Progenitor cell of endocrine pancreas (in vitro differentiated cells): Measurements from ENCODE around the gene CD247. TPM values are rescaled to one million over a fixed set of nuclear protein-coding genes. Genes with fewer than 3 reads are reported as not detected.
"Not testable (repeated sequence)": the region's sequence is repeated elsewhere in the genome, so short reads cannot be mapped to it uniquely, and the experiment has no call there.

Source experiments
- DNase-seq: peaks from one replicate; pipeline ENCODE4 v3.0.0; 2021; ENCODE audit warnings: low spot score; ENCODE audit not compliant: unreplicated experiment
- H3K27ac Mint-ChIP-seq: 2 replicates; pipeline ENCODE4 v1.8.0; 2021; ENCODE audit warnings: mild to moderate bottlenecking, moderate library complexity, mixed read lengths
- H3K27me3 Mint-ChIP-seq: 2 replicates; pipeline ENCODE4 v1.8.0; 2021; ENCODE audit warnings: mixed read lengths
- H3K36me3 Mint-ChIP-seq: 2 replicates; pipeline ENCODE4 v1.8.0; 2022; ENCODE audit warnings: mixed read lengths; ENCODE audit not compliant: insufficient read depth
- H3K4me1 Mint-ChIP-seq: 2 replicates; pipeline ENCODE4 v1.8.0; 2021; ENCODE audit warnings: low read depth, mixed read lengths
- H3K4me3 Mint-ChIP-seq: 2 replicates; pipeline ENCODE4 v1.8.0; 2021; ENCODE audit warnings: low read depth, mild to moderate bottlenecking, moderate library complexity, mixed read lengths
- H3K9me3 Mint-ChIP-seq: 2 replicates; pipeline ENCODE4 v1.8.0; 2021; ENCODE audit warnings: low read depth, mixed read lengths
- total RNA-seq: library from RNA; stranded (reverse); gene quantifications from 2 replicates; pipeline ENCODE4 v1.2.1, GENCODE V29; 2021
- TF ChIP-seq, protein P1 (sequence below): fragments of 200-600 bp; sonication (generic); IDR thresholded peaks from one replicate; pipeline ENCODE4 v1.5.0; 2021; ENCODE audit warnings: antibody characterized with exemption, mild to moderate bottlenecking; ENCODE audit not compliant: unreplicated experiment

CD247 gene
- total RNA-seq, 1 donor from 2014 or later = not detected

DNA sequence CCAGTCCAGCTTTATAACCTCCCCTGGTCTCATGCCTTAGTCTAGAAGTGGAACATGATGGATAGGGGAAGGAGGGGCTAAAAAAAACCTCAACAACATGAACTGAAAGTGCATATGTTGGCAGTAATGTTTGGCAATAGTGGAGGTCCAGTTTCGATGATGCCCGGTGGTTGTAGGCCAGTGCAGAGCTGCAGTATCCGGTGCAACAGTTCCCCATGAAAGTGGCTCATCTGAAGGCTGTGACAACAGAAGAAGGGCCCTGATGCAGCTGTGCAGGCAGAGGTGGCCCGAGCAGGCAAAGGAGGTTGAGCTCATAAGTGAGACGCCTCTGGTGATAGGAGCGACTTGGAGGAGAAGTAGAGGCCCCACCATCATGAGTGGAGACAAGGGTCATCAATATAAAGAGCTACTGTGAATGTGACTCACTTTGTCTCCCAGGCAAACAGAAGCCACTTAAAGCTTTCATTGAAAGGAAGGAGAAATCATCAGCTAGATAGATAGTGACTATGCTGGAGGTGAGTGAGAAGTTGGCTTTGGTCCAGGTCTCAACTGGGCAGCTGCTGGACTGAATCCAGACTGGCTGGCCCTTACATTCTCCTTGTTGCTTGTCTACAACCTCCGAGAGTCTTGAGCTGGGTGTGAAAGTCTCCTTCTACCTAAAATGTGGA lies 45.4 kb upstream of the CD247 start:
- no peak for DNase-seq
- TF ChIP-seq, protein P1, sequence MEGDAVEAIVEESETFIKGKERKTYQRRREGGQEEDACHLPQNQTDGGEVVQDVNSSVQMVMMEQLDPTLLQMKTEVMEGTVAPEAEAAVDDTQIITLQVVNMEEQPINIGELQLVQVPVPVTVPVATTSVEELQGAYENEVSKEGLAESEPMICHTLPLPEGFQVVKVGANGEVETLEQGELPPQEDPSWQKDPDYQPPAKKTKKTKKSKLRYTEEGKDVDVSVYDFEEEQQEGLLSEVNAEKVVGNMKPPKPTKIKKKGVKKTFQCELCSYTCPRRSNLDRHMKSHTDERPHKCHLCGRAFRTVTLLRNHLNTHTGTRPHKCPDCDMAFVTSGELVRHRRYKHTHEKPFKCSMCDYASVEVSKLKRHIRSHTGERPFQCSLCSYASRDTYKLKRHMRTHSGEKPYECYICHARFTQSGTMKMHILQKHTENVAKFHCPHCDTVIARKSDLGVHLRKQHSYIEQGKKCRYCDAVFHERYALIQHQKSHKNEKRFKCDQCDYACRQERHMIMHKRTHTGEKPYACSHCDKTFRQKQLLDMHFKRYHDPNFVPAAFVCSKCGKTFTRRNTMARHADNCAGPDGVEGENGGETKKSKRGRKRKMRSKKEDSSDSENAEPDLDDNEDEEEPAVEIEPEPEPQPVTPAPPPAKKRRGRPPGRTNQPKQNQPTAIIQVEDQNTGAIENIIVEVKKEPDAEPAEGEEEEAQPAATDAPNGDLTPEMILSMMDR = no peak
- peaks cover 8% of the 10 kb centered on the region for H3K27me3 Mint-ChIP-seq
- no peak overlapping the region for H3K27ac Mint-ChIP-seq
- H3K4me1 Mint-ChIP-seq = peaks cover 3% of the 10 kb centered on the region
- H3K4me3 Mint-ChIP-seq = no peak overlapping the region
- H3K9me3 Mint-ChIP-seq = no peaks in the 10 kb centered on the region
- no peaks in the 10 kb centered on the region for H3K36me3 Mint-ChIP-seq

DNA sequence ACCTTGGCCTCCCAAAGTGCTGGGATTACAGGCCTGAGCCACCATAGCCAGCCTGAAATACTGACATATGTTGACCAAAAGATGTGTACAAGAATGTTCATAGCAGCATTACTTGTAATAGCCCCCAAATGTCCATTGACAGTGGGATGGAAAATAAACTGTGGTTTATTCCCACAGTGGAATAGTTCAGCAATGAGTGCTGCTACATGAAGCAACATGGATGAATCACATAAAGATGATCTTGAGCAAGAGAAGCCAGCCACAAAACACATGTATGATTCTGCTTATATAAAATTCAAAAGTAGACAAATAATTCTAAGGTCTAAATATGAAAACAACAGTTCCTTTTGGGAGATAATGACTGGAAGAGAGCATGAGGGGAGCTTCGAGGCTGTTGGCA lies 44.4 kb upstream of the CD247 start:
- TF ChIP-seq, protein P1 = no peak
- Mint-ChIP-seq H3K27ac (no peak overlapping the region), H3K36me3 (no peaks in the 10 kb centered on the region), H3K27me3 (peaks cover 8% of the 10 kb centered on the region), H3K4me1 (peaks cover 3% of the 10 kb centered on the region), H3K4me3 (no peak overlapping the region), H3K9me3 (no peaks in the 10 kb centered on the region)
- DNase-seq = no peak

- Mint-ChIP-seq H3K27me3 (peaks cover 8% of the 10 kb centered on the region), H3K27ac (no peak overlapping the region), H3K36me3 (no peaks in the 10 kb centered on the region), H3K9me3 (no peaks in the 10 kb centered on the region), H3K4me3 (no peak overlapping the region), H3K4me1 (peaks cover 3% of the 10 kb centered on the region)
- no peak for DNase-seq
- TF ChIP-seq, protein P1 = no peak
These were observed 43.4 kb upstream of the CD247 start for GRCh38 chr1:167561753-167562152.

- DNase-seq = peak; percentile 43
- Mint-ChIP-seq H3K4me3 (no peak overlapping the region), H3K36me3 (no peaks in the 10 kb centered on the region), H3K27ac (no peak overlapping the region), H3K27me3 (no peaks in the 10 kb centered on the region), H3K4me1 (peaks cover 8% of the 10 kb centered on the region), H3K9me3 (no peaks in the 10 kb centered on the region)
- TF ChIP-seq, protein P1 = peak; percentile 88
These were observed 37.8 kb upstream of the CD247 start for GRCh38 chr1:167555971-167556714.

DNA sequence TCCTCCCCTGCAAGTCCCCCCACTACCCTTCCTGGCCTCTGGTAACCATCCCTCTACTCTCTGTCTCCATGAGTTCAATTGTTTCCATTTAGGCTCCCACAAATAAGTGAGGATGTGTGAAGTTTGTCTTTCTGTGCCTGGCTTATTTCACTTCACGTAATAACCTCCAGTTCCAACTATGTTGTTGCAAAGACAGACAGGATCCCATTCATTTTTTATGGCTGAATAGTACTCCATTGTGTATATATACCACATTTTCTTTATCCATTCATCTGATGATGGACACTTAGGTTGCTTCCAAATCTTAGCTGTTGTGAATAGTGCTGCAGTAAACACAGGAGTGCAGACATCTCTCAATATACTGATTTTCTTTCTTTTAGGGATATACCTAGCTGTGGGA lies 36.7 kb upstream of the CD247 start:
- not testable (repeated sequence) for H3K36me3 Mint-ChIP-seq, H3K9me3 Mint-ChIP-seq, H3K27me3 Mint-ChIP-seq, H3K4me1 Mint-ChIP-seq, DNase-seq, H3K27ac Mint-ChIP-seq, H3K4me3 Mint-ChIP-seq
